HCT116 (cell line): ENCODE data around the gene BCAR3. TPM values are rescaled to one million over a fixed set of nuclear protein-coding genes. Genes with fewer than 3 reads are reported as not detected.

ENCODE experiments used
- ATAC-seq: fragments of 200-7000 bp; cut with Tn5 transposase; 2 replicates; pipeline ENCODE4 v1.9.1; 2020; ENCODE audit warnings: mild to moderate bottlenecking, moderate library complexity
- BruUV-seq: library from RNA; stranded (reverse); fragments of 400-500 nt; replicated peaks from 2 replicates; lab custom pipeline; 2021; lab: Mats Ljungman, UMichigan
- CTCF ChIA-PET: fragments of 300-600 bp; sonication (Branson Sonifier 250); formaldehyde crosslinking; loops from one replicate; lab custom pipeline; 2021; ENCODE audit warnings: antibody characterized with exemption; lab: Charles Lee
- POLR2A ChIA-PET: fragments of 300-600, 350-600 bp; sonication (Branson Sonifier 250); formaldehyde crosslinking; loops from one replicate; lab custom pipeline; 2021; ENCODE audit warnings: antibody characterized with exemption; lab: Charles Lee
- RAD21 ChIA-PET, 2 experiments: fragments of 300-600 bp; sonication (Branson Sonifier 250); formaldehyde crosslinking; loops; one replicate each; lab custom pipeline; 2023; ENCODE audit warnings: low total read pairs in 2 of 2; ENCODE audit not compliant: uncharacterized antibody in 2 of 2, unreplicated experiment in 2 of 2, low non-redundant PET in 1 of 2; lab: Charles Lee
- DNase-seq: peaks from one replicate; pipeline ENCODE4 v3.0.0-alpha.2; 2010; ENCODE audit warnings: low read depth, low spot score
- H2AFZ ChIP-seq: fragments of 200-600 bp; shearing (Covaris generic), sonication (generic); 2 replicates; pipeline ENCODE4 v1.6.1; 2017; ENCODE audit warnings: low read depth, mixed run types, mixed read lengths, antibody characterized with exemption, low read length; ENCODE audit not compliant: poor library complexity, severe bottlenecking
- H3K27ac ChIP-seq: 2 replicates; pipeline ENCODE4 v1.5.1; 2012; ENCODE audit warnings: low read depth, low read length
- H3K27me3 ChIP-seq: fragments of 200-600 bp; sonication (generic); 2 replicates; pipeline ENCODE4 v1.6.1; 2016; ENCODE audit warnings: mixed run types, low read length, mixed read lengths; ENCODE audit not compliant: insufficient read depth
- H3K36me3 ChIP-seq, 2 experiments: fragments of 200-500 bp in 1 of 2; fragments of 200-600 bp in 1 of 2; sonication (Bioruptor generic) in 1 of 2; sonication (generic) in 1 of 2; 2 replicates each; pipeline versions ENCODE4 v1.5.1 to v1.6.1; 2014 to 2016; ENCODE audit warnings: low read length in 2 of 2, inconsistent platforms in 1 of 2, mixed read lengths in 1 of 2, mixed run types in 1 of 2; ENCODE audit not compliant: insufficient read depth in 2 of 2, control insufficient read depth in 1 of 2
- H3K4me1 ChIP-seq, 2 experiments: fragments of 200-600 bp in 1 of 2; sonication (generic) in 1 of 2; 2 replicates each; pipeline versions ENCODE4 v1.5.1 to v1.6.1; 2012 to 2017; ENCODE audit warnings: low read length in 2 of 2, inconsistent platforms in 1 of 2, mild to moderate bottlenecking in 1 of 2, mixed read lengths in 1 of 2, mixed run types in 1 of 2, moderate library complexity in 1 of 2; ENCODE audit not compliant: insufficient read depth in 2 of 2, control insufficient read depth in 1 of 2
- H3K4me2 ChIP-seq: fragments of 200-600 bp; sonication (generic); 2 replicates; pipeline ENCODE4 v1.6.1; 2017; ENCODE audit warnings: mixed run types, low read length, mixed read lengths
- H3K4me3 ChIP-seq, 2 experiments: fragments of 200-600 bp in 1 of 2; sonication (generic) in 1 of 2; replicated peaks in 1 of 2; 2 replicates each; pipeline ENCODE4 v1.5.1; 2011 to 2016; ENCODE audit warnings: low read length in 2 of 2, control low read depth in 1 of 2, low read depth in 1 of 2, mild to moderate bottlenecking in 1 of 2, mixed read lengths in 1 of 2, mixed run types in 1 of 2
- H3K79me2 ChIP-seq: fragments of 200-600 bp; sonication (generic); 2 replicates; pipeline ENCODE4 v1.6.1; 2017; ENCODE audit warnings: mild to moderate bottlenecking, mixed run types, low read length, moderate library complexity, mixed read lengths; ENCODE audit not compliant: insufficient read depth
- H3K9ac ChIP-seq: fragments of 200-600 bp; sonication (generic); 2 replicates; pipeline ENCODE4 v1.6.1; 2016; ENCODE audit warnings: low read length, mixed read lengths
- H3K9me2 ChIP-seq: fragments of 200-600 bp; sonication (generic), shearing (Covaris generic); 2 replicates; pipeline ENCODE4 v1.6.1; 2017; ENCODE audit warnings: mixed run types, mild to moderate bottlenecking, moderate library complexity; ENCODE audit not compliant: insufficient read depth
- H3K9me3 ChIP-seq, 2 experiments: fragments of 200-500 bp in 1 of 2; fragments of 200-600 bp in 1 of 2; sonication (Bioruptor generic) in 1 of 2; sonication (generic) in 1 of 2; 2 replicates each; pipeline ENCODE4 v1.6.1; 2014 to 2017; ENCODE audit warnings: low read length in 2 of 2, mixed read lengths in 2 of 2, inconsistent platforms in 1 of 2, low read depth in 1 of 2, mild to moderate bottlenecking in 1 of 2, mixed run types in 1 of 2, moderate library complexity in 1 of 2; ENCODE audit not compliant: control insufficient read depth in 1 of 2, insufficient read depth in 1 of 2
- H4K20me1 ChIP-seq: fragments of 200-600 bp; sonication (generic), shearing (Covaris generic); 2 replicates; pipeline ENCODE4 v1.6.1; 2017; ENCODE audit warnings: mixed run types, mild to moderate bottlenecking, moderate library complexity; ENCODE audit not compliant: insufficient read depth
- CEBPB ChIP-seq: IDR thresholded peaks from 2 replicates; pipeline ENCODE4 v1.6.1; 2012; ENCODE audit warnings: low read depth
- EGR1 ChIP-seq: IDR thresholded peaks from 2 replicates; pipeline ENCODE4 v1.6.1; 2012; ENCODE audit warnings: low read depth
- EZH2 ChIP-seq: fragments of 200-600 bp; sonication (generic); IDR thresholded peaks from 2 replicates; pipeline ENCODE4 v1.6.1; 2017; ENCODE audit warnings: antibody characterized with exemption, mixed run types
- EZH2phosphoT487 ChIP-seq: fragments of 200-600 bp; IDR thresholded peaks from 2 replicates; pipeline ENCODE4 v1.6.1; 2018; ENCODE audit warnings: antibody characterized with exemption, borderline replicate concordance
- FOSL1 ChIP-seq: IDR thresholded peaks from 2 replicates; pipeline ENCODE4 v1.6.1; 2012; ENCODE audit warnings: low read depth
- JUND ChIP-seq: IDR thresholded peaks from 2 replicates; pipeline ENCODE4 v1.6.1; 2012
- POLR2A ChIP-seq: IDR thresholded peaks from 2 replicates; pipeline ENCODE4 v1.7.0; 2011; ENCODE audit warnings: borderline replicate concordance; ENCODE audit not compliant: insufficient read depth, insufficient read length; ENCODE audit errors: extremely low read depth
- POLR2AphosphoS5 ChIP-seq: IDR thresholded peaks from 2 replicates; pipeline ENCODE4 v1.6.1; 2011; ENCODE audit warnings: mild to moderate bottlenecking, low read depth, low read length, moderate library complexity
- RAD21 ChIP-seq: IDR thresholded peaks from 2 replicates; pipeline ENCODE4 v1.6.1; 2012; ENCODE audit warnings: low read depth, mild to moderate bottlenecking
- SRF ChIP-seq: IDR thresholded peaks from 2 replicates; pipeline ENCODE4 v1.6.1; 2012; ENCODE audit warnings: low read depth
- TCF7L2 ChIP-seq: IDR thresholded peaks from 2 replicates; pipeline ENCODE4 v1.7.0; 2011; ENCODE audit warnings: borderline replicate concordance, inconsistent platforms; ENCODE audit not compliant: insufficient read depth, insufficient read length; ENCODE audit errors: extremely low read depth
- YY1 ChIP-seq: IDR thresholded peaks from 2 replicates; pipeline ENCODE4 v1.6.1; 2011; ENCODE audit warnings: low read length, low read depth, moderate library complexity, mild to moderate bottlenecking; ENCODE audit not compliant: insufficient replicate concordance; ENCODE audit errors: extremely low read depth
- ZFX ChIP-seq: fragments of 450-650 bp; IDR thresholded peaks from 2 replicates; pipeline ENCODE4 v1.6.1; 2017
- intact Hi-C: fragments of 100-400 bp; cut with micrococcal nuclease; formaldehyde crosslinking; loops from 2 replicates; pipeline ENCODE4 v1.10.0; 2022
- total RNA-seq: library from RNA; stranded (reverse); gene quantifications from one replicate; pipeline ENCODE4 v1.2.1, GENCODE V29; 2021; ENCODE audit not compliant: unreplicated experiment
- TF ChIP-seq, protein P1 (sequence below): IDR thresholded peaks from 2 replicates; pipeline ENCODE4 v1.6.1; 2011; ENCODE audit warnings: mild to moderate bottlenecking, low read length, moderate library complexity; ENCODE audit not compliant: insufficient replicate concordance; ENCODE audit errors: extremely low read depth
- TF ChIP-seq, protein P2 (sequence below): IDR thresholded peaks from 2 replicates; pipeline ENCODE4 v1.6.1; 2012
- TF ChIP-seq, protein P3 (sequence below): IDR thresholded peaks from 2 replicates; pipeline ENCODE4 v1.6.1; 2012

BCAR3 gene
- total RNA-seq, 1 experiment from 2014 or later = 24.5 TPM

DNA sequence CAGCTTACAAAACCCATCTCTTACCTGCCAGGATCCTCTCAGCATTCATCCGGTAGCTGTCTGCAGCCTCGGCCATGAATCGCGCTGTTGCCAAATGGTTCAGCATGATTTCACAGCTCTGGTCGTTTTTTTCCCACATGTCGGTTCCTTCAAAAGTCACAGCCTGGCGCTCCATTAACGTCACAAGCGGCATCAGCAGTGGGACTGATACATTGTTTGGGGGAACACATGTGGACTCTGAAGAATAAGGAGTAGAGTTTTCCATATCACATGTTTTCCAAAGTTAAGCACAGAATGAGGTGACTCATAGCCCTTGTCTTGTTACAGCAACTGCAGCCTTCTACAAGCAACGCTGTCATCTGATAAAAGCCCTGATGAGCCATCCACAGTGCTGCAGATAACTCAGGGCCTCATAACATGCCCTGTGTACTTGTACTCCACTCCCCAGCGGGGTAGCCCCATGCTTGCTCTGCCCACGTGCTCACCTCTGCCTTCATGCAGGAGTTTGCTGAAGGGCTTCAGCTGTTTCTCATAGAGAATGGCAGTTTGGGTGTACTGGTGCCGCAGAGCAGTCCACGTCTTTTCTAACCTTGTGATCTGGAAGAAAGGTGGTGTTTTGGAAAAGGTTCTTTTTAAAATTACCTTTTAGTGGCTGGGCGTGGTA, 114.2 kb downstream of the BCAR3 start:
- Histone ChIP-seq H2AFZ (no peak overlapping the region), H3K27me3 (no peaks in the 10 kb centered on the region), H3K27ac (no peak overlapping the region), H3K9ac (no peak overlapping the region), H3K9me2 (no peaks in the 10 kb centered on the region), H3K4me3 (no peak overlapping the region), H3K9me3 (no peaks in the 10 kb centered on the region), H3K4me1 (no peaks in the 10 kb centered on the region), H3K36me3 (peaks cover 5 to 68% of the 10 kb centered on the region in 2 experiments; a peak in 3 of 4 replicates), H3K4me2 (no peak overlapping the region), H4K20me1 (no peaks in the 10 kb centered on the region), H3K79me2 (peaks cover 4% of the 10 kb centered on the region; the same call in 1 of the 2 replicates)
- TF ChIP-seq ZFX (no peak), POLR2AphosphoS5 (no peak), JUND (no peak)
- TF ChIP-seq, protein P1, sequence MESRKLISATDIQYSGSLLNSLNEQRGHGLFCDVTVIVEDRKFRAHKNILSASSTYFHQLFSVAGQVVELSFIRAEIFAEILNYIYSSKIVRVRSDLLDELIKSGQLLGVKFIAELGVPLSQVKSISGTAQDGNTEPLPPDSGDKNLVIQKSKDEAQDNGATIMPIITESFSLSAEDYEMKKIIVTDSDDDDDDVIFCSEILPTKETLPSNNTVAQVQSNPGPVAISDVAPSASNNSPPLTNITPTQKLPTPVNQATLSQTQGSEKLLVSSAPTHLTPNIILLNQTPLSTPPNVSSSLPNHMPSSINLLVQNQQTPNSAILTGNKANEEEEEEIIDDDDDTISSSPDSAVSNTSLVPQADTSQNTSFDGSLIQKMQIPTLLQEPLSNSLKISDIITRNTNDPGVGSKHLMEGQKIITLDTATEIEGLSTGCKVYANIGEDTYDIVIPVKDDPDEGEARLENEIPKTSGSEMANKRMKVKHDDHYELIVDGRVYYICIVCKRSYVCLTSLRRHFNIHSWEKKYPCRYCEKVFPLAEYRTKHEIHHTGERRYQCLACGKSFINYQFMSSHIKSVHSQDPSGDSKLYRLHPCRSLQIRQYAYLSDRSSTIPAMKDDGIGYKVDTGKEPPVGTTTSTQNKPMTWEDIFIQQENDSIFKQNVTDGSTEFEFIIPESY = no peak
- intact Hi-C loops = no loop called here
- POLR2A ChIA-PET = no interaction called here
- DNase-seq = no peak
- ATAC-seq = peak; percentile 34; the same call in 1 of the 2 replicates
- RAD21 ChIA-PET = no interaction called here
- BruUV-seq = no TSS peak
- CTCF ChIA-PET = no interaction called here

DNA sequence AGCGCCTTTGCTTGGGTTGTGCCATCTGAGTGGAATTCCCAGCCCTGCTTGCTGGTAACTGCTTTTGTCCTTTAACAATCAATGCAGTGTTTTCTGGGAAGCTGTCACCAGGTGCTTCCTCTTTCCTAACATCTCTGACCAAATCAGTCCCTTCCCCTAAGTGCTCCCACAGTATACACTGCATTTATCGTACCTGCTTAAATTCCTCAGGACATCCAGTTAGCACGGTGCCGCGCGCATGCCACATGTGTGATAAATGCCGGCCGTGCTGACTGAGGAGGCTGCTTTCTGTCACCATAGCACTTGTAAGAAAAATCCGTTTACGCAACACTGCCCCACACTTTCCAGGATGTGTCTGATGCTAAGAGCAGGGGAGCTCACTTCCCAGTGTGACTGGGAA, 115.4 kb downstream of the BCAR3 start:
- Histone ChIP-seq H3K9ac (no peak overlapping the region), H3K4me3 (no peak overlapping the region), H3K27me3 (no peaks in the 10 kb centered on the region), H3K27ac (no peak overlapping the region), H3K79me2 (peaks cover 4% of the 10 kb centered on the region; the same call in 1 of the 2 replicates), H3K9me3 (no peaks in the 10 kb centered on the region), H2AFZ (no peak overlapping the region), H3K4me2 (no peak overlapping the region), H3K9me2 (no peaks in the 10 kb centered on the region), H4K20me1 (peaks cover 6% of the 10 kb centered on the region; the same call in 1 of the 2 replicates), H3K4me1 (no peaks in the 10 kb centered on the region), H3K36me3 (peaks cover 5 to 70% of the 10 kb centered on the region in 2 experiments; a peak in 3 of 4 replicates)
- intact Hi-C loops = no loop called here
- BruUV-seq = no TSS peak
- ChIA-PET CTCF (no interaction called here), RAD21 (no interaction called here), POLR2A (no interaction called here)
- ATAC-seq (no peak), DNase-seq (no peak)
- no peak for TF ChIP-seq FOSL1
- no peak for TF ChIP-seq RAD21
- no peak for TF ChIP-seq SRF
- TF ChIP-seq CEBPB = no peak
- TF ChIP-seq POLR2A = no peak
- TF ChIP-seq, protein P1 = no peak
- TF ChIP-seq TCF7L2 = no peak
- no peak for TF ChIP-seq EGR1
- TF ChIP-seq EZH2 = no peak
- no peak for TF ChIP-seq ZFX
- no peak for TF ChIP-seq EZH2phosphoT487
- TF ChIP-seq YY1 = no peak
- TF ChIP-seq, protein P2, sequence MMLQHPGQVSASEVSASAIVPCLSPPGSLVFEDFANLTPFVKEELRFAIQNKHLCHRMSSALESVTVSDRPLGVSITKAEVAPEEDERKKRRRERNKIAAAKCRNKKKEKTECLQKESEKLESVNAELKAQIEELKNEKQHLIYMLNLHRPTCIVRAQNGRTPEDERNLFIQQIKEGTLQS = no peak
- TF ChIP-seq, protein P3, sequence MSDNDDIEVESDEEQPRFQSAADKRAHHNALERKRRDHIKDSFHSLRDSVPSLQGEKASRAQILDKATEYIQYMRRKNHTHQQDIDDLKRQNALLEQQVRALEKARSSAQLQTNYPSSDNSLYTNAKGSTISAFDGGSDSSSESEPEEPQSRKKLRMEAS = no peak
- TF ChIP-seq POLR2AphosphoS5 = no peak
